NCI-H1105 treated with DMSO at 0.1 percent for 48 hours (cell line): ENCODE results near the gene PGAM5.

Source experiments
- DNase-seq: peaks from one replicate; lab custom pipeline; 2025; lab: John Stamatoyannopoulos, UW

Gene PGAM5

DNA sequence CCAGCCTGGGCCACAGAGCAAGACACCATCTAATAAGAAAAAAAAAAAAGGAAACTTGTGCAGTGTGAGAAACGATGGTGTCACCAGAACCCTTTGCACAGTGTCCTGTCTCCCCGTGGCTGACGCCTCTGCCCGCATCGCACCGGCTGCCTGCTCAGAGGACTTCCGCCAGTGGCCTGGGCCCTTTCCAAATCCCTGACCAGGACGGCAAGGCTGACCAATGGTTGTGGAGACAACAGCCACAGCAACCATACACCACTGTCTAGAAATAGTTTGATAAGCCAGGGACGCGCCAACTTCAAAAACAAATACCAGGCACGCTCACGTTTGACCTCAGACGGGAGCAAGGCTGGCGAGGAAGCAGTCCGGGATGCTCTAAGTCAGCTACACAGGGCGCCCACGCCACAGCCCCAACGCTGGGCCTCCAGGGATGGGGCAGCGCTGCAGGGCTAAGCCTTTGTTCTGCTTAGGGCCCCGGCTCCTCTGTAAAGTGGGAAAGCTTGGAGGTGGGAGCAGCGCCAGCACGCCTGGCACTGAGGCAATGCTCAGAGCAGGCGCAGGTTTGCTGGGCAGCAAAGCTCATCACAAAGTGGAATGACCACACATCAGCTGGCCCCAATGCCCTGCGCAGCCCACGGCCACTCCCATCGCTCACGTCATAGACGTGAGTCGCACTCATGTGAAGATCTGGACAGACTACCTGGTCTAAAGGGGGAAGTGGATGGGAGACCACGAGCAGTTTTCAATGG is 12.5 kb downstream of the PGAM5 start:
- DNase-seq = no peak

DNA sequence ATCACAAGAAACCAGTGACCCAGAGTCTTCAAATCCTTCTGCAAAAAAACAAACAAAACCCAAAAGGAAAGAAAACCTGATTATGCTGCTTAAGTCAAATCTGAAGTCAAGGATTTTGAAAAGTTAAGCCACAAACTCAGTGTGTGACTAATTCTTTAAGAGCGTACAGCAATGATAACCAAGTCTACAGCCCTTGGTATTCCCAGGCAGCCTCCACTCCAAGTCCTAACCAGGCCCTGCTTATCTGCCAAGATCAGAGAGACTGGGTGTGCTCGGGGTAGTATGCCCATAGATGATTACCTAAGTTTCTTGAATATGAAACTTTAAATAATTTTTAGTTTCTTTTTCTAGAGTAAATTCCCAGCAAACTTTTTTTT is 13.1 kb downstream of the PGAM5 start:
- no peak for DNase-seq

DNA sequence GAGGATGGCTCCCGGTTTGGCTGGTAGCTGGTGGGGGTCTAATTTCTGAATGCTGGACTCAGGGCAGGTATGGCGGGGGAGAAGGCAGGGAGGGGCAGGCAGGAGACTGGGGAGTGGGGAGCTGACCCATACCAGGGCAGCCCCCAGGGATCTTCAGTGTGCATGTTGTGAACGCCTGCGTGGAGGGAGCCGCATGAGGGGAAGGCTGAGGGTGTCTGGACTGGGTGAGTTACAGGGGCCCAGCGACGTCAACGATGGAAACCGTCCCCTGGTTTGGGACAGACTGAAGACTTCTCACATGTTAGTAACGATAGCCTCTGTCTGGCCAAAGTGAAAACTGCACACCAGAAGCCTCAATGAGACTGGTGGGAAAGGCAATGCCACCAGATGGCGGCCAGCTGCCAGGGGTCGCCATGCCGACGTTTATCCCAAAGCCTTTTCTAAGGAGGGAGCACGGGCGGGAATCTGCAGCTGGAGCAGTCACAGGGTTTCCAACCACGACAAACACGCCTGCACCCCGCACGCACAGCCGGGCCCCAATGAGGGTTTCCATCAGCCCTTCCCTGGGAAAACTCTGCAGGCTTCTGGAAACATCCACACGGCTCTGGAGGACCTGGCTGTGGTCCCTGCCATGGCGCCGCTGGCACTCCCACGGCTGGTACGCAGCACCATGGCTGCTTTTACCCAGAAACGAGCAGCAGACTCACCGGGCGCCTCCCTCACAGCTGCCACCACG is 14.0 kb downstream of the PGAM5 start:
- DNase-seq = no peak

DNA sequence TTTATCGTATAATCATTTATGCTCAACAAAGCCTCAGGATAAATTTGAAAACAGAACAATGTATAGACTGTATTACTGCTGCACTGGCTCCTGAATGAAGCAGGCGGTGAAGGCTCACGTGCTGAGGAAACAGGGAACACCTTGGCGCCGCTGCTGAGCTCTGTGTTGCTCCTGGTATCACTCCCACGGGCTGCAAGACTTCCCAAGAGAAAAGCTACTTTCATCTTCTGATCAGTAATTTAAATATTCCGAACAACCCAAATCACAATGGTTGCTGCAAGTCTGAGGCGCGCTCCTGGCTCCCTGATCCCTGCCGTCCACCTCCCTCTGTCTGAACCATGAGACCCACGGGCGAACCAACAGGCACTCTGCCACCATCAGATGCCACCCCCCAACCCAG is 15.7 kb downstream of the PGAM5 start:
- no peak for DNase-seq

DNA sequence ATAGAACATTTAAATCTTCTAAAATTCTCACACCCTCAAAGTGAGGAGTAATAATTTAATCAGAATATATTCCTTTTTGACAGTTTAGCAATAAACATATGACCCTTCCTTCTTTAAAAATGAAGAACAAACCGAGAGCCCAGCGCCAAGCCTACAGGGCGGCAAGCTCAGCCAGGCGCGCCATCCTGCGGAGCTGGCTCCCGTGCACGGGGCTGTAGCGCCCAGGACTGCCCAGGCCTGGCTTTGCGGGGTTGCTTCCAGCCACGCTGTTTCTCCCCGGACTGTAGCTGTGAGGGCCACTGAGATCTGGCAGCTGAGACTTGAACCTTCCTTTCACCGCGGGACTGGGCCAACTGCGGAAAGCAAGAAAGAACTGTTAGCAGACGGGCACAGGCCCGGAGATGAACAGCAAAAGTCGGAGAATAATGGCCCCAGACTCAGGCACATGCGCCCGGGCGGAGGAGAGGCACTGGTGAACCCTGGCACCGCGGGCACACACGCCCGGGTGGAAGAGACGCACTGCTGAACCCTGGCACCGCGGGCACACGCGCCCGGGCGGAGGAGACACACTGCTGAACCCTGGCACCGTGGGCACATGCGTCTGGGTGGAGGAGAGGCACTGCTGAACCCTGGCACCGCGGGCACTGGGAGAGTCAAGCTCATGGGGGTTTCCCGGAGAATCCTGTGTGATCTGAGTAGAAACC is 16.6 kb downstream of the PGAM5 start:
- no peak for DNase-seq

DNA sequence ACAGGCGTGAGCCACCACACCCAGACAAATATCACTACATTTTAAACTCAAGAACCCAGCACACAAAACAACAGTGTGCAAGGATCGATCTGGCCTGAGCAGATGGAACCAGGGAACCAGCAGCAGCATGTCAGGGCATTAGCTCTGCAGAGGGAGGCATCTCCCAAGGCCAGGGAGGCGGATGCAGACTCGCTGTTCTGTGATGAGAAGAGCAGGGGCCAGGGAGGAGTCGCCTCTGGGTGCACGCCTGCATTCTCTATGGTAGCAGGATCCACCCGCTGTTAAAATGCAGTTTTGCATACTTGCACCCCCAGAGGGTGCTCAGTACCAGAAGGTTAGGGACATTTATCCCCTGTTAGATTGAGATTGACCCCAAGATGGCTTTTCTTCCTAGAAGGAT is 17.9 kb downstream of the PGAM5 start:
- DNase-seq = no peak

DNA sequence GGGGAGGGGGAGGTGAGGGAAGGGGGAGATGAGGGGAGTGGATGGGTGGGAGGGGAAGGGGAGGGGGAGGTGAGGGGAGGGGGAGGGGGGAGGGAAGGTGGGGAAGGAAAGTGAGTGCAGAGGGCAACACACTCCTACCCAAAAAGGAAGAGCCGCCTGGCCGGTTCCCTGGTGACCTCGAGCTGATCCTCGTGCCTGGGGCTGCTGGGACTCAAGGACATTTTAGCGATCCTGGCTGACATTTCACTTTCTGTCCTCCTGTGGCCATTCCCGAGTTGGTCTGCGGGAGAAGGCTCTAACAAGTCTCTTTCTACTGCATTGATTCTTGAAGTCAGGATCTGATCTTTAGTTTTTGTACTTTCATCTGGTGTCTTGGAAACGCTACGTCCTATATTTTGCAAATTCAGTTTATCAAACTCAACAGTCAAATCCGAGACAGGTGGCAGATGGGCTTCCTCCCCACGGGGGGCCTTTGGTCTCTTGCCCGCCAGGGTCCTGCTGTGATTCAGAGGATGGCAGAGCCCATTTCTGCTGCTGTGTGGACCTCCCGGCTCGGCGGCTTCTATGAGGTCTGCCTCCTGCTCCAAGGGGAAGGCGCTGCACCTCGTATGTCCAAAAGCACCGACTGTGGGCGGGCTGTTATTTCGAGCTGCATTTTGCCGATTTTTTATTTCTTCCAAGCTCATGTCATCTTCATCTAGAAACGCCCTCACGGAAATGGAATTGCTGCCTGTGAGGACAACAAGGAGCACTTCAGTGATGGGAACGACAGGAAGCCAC is 19.1 kb downstream of the PGAM5 start:
- no peak for DNase-seq

DNA sequence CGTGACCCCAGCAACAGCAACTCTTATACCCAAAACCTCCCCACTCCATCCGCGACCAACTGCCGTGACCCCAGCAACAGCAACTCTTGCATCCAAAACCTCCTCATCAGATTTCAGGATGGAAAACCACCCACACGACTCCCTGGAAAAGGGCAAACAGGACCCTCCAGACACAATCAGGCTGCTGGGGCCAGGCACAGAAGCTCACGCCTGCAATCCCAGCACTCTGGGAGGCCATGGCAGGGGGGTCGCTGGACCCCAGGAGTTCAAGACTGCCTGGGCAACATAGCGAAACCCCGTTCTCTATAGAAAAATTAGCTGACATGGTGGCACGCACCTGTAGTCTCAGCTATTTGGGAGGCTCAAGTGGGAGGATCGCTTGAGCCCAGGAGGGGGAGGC is 19.7 kb downstream of the PGAM5 start:
- DNase-seq = no peak

DNA sequence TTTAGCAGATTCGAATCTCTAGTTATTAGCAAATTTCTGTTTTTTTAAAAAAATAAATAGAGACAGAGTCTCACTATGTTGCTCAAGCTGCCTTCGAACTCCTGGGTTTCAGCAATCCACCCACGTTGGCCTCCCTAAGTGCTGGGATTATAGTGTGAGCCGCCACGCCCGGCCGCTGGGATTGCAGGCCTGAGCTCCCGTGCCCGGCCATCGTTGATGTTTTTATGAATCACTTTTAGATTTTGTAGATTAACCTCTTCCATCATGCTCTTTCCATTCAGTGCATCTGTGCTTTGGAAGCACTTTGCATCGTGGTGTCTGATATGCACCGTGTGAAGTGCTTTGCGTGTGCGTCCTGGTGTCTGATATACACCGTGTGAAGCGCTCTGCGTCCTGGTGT is 20.9 kb downstream of the PGAM5 start:
- DNase-seq = no peak

DNA sequence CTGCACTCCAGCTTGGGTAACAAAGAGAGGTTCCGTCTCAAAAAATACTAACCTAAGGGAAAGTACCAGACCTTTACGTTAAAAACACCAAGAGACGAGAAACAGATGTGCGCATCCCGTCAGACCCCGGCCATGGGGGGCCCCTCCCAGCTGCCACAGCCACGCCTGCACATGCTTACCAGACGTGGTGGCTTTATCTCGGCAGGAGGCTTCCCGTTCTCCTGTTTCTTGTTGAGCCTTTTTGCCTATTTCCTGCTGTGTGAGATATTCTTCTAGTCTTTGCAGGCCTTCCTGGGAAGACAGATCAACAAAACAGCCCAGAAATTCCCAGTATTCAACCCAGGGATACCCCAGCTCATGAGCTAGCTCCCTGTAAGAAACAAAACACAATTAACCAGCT is 23.6 kb downstream of the PGAM5 start:
- no peak for DNase-seq

DNA sequence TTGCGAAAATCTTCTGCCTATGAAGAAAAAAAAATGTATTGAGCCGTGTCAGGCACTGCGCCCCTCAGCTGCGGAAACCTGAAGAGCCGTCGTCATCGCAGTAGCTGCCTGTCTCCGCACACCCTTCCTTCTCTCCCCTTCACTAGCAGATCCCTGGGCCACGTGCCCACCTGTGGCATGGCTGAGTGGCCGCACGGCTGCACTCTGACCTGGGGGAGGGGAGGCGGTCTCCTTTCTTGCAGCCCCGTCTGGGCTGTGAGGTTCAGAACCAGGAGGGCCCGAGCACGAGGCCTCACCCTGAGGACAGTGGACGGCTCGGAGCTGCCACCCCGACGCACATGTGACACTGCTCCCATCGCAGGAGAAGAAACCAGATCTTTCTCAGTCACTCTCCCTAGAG is 24.9 kb downstream of the PGAM5 start:
- DNase-seq = no peak

DNA sequence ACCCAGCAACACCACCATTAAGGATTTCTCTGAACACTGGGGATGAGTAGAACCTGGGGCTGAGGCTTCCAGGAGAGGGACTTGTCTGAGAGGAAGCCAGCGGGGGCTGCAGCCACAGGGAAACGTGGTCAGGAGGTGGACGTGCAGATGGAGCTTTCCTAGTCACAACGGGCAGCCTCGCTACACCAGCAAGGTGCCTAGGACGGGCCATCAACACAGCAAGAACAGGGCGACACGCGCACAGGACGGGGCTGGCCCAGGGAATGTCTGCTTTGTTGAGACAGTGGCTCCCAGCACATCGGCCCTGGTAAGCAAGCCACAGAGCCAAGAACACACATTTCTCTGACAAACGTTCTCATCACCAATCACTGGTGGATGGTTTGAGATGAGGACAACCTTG is 25.7 kb downstream of the PGAM5 start:
- DNase-seq = no peak

DNA sequence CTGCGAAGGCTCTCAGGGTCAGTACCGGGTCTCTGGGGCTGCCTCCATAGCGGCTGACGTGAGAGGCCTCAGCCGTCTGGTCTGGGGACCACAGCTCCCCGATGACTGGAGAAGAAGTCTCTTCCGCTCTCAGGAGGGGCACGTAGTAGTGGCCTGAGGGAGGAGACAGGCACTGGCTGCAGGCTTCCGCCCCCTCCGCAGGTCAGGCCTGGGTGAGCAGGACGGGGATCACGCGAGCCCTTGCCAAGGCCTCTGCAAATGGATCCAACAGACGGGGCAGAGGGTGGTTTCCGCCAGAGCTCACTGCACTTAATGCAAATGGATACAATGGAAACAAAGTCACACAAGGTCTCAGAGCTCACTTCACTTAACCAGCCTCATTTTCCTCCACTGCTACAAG is 26.3 kb downstream of the PGAM5 start:
- no peak for DNase-seq

DNA sequence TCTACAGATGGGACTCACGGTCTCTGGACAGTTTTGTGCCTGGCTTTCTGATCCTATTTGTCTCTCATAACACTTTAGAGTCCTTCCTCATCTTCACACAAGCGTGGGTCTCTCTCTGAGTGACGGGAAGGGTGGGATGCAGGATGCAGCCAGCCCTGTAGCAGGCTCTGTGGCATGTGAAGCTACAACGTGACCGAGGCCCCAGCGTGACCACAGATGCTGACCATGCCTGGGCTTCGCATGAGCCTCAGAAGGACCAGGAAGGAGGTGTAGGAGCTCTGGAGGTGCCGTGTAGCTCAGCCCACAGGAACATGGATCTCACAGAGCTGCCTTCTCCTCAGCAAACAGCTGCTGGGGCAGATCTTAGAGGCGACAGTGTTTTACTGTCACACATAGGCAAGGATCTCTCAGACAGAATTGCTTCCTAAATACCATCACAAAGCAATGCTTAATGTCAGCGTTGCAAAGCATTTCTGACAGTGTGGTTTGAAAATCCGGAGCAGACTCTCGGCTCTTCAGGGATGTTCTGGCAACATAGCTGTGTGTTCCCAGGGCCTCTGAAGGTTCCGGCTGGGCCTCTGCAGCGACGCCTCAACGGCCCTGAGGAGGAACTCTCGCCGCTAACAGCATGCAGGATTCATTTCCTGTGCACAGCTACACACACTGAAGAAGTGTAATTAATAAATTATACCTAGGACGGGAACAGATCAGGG is 29.1 kb downstream of the PGAM5 start:
- DNase-seq = no peak

DNA sequence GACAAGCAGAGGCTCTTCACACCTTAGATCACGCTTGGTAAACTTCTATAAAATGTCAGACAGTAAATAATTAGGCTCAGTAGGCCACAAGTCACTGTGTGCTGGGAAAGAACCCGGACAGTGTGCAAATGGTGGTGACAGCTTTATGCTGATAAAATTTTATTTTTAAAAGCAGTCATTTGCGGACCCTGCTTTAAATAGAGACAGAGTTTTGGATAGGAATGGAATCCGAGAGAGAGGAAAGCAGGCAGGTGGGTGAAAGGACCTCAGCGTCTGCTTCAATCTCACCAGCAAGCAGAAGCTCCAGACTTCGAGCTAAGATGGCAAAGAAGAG is 29.6 kb downstream of the PGAM5 start:
- no peak for DNase-seq

DNA sequence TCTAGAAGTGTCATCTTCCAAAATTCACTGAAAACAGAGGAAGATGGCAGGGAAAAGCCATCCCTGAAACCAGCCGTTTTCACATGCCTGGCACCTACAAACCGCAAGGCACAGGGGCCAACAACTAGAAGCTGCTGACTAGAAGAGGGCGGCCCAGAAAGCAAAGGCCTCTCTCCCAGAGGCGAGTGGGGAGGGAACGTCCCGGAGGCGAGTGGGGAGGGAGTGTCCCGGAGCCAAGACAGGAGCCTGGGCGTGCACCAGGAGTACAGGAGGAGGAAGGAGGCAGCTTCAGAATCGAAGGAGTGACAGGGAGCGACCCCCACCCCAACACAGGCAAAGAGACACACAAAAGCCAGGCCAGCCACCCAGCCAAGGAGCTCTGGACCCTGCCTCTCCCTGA is 30.0 kb downstream of the PGAM5 start:
- DNase-seq = no peak

DNA sequence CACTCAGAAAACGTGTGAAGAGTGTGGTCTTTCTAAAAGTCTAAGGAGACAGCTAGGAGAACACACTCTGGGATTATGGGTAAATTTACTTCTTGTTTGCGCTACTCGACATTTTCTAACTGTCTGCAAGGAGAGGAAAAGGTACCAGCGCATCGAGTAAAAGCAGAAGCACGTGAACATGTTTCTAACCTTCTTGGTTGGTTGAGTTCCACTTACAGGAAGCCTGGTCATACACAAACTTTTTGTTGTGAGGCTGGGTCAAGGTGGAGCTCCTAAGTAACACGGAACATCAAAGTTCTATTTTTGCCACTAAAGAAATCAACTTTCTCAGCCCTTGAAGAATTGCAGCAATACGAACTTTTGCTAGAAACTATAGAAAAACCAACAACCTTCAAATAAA is 31.0 kb downstream of the PGAM5 start:
- no peak for DNase-seq

DNA sequence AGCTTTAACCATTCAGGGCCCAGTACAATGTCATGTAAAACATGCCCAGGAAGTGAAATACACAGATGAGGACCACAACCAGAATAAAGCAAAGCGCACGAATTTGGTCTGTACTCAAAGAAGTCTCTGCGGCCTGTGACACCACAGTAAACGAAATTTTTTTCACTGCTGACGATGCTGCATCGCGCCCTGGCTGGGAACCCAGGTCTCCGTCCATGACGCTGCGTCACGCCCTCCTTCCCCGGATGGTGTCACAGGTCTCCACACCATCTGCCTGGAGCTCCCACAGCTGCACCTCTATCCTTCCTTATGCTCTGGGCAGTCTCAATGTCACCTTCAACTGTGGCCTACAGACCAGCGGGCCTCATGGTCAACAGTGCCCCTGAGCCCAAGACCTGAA is 33.2 kb downstream of the PGAM5 start:
- no peak for DNase-seq

DNA sequence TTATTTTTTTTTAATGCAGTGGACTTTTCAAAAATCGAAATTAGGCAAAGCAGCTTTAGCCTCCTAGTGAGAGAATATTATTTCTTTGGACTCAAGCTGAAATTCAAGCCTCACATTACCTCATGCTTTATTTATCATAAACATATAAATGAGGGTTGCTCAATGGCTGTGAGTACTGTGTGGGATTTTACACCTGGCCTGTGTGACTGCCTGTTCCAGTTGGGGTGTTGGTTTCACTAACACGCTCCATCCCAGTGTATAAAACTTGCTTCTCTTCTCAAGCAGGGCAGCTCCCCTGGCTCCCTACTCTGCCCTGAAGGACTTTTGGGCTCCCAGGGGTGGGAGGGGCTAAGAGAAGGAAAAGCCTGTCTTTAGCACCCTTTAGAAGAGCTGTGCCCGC is 36.0 kb downstream of the PGAM5 start:
- DNase-seq = no peak

DNA sequence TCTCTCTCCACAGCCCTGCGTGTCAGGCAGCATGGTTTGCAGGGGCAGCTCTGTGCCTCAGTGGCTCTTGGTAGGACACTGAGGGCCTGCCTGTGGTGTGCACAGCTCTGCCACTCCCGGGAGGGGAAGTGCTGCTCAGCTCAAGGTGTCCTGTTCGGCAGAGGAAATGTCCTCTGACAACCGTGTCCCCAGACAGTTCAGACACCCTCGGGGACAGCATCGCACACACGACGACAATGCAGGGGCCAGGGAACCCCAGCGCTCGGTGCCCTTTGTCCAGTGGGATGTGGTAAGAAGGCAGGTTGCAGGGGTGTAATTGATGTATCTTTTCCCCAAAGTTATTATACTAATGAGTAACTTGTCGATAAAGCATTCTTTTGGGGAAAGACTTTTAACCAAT is 36.8 kb downstream of the PGAM5 start:
- DNase-seq = no peak

DNA sequence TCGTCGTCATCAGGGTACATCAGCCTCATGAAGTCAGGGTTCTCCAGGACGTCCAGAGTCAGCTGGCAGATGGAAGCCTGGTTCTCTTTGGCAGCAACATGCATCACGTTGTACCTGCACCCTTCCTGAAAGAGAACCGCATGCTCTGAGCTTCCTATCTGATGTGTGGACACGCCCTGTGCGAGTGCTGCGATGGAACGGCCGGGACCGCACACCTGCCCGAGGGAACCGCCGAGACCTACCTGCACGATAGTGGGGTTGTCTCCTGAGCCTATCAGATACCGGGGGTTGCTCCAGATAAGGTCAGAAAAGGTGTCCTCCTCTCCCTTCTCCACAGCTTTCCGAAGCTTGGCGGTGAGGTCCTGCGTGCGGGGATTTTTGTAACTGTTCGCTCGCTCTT is 37.3 kb downstream of the PGAM5 start:
- DNase-seq = no peak

DNA sequence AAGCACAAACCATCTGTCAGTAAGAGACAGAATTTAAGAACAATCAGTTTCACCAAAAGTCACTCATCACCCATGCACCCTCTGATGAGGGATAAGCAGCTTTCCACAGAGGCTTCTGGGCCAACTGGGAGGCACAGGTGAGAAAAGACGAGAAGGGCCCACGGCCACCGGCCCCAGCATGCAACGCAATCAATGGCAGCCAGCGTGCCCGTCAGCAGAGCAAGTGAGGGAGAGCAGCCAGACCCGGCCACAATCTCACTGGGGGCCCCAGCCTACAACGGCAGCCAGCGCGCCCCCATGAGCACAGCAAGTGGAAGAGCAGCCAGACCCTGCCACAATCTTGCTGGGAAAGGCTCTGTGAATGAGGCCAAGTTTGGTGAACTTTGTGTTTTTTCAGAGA is 37.7 kb downstream of the PGAM5 start:
- DNase-seq = no peak
